Fibroblast of skin of back (primary cell): ENCODE results near the gene ETFBKMT. TPM values are rescaled to one million over a fixed set of nuclear protein-coding genes. Genes with fewer than 3 reads are reported as not detected.

Source experiments
- DNase-seq: peaks from one replicate; pipeline ENCODE4 v3.0.0-alpha.2; 2013
- polyA plus RNA-seq, 2 experiments: library from polyadenylated mRNA; unstranded; fragments of 120-200 nt; gene quantifications; one replicate each; pipeline ENCODE4 v1.2.1, GENCODE V29; 2013; ENCODE audit not compliant: insufficient read length in 2 of 2

The ETFBKMT gene, protein sequence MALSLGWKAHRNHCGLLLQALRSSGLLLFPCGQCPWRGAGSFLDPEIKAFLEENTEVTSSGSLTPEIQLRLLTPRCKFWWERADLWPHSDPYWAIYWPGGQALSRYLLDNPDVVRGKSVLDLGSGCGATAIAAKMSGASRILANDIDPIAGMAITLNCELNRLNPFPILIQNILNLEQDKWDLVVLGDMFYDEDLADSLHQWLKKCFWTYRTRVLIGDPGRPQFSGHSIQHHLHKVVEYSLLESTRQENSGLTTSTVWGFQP
- 1.1 TPM for polyA plus RNA-seq (2013, experiment 1 of 2; ENCODE audit: insufficient read length)
- polyA plus RNA-seq (2013, experiment 2 of 2; ENCODE audit: insufficient read length), result 1.00 TPM

DNA sequence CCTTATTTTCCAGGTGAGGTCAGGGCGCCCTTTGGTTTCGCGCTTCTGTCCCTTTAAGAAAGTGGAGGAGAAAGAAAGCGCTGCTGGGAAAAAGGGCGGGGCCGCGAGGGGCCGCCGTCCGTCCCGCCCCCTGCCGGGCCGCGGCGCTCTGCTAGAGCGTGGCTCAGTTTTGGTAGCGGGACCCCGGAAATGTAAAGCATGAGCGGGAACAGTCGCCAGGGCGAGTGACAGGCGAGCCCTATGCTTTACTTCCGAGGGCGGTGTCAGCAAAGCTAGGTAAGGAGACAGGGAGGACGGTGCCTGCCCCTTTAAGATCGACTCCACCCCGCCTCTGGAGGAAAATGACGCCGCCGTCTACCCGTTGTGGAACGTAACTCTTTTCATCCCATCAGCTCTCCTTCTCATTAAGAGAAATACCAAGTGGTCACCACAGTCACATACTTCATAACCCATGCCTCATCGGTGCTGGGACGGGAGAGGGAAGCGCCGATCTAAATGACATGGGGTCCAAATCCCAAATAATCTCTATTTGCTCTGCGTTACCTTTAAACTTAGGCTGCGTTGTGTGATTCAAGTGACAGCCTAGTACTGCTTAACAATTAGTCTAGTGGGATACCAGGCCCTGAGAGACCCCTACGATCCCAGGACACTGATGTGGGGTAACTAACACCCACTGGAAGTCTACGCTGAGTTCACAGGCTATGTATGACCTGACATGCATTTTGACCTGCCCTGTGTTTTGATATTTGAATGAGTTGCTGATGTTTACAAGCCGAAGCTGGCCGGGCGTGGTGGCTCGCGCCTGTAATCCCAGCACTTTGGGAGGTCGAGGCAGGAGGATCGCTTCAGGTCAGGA lies at the start of gene ETFBKMT:
Gene ETFBKMT (plus strand): TSS at position 602 of the 856 bp plus-strand sequence. CDS start 2,266 bp downstream, outside the sequence.
- peak; percentile 90 for DNase-seq

DNA sequence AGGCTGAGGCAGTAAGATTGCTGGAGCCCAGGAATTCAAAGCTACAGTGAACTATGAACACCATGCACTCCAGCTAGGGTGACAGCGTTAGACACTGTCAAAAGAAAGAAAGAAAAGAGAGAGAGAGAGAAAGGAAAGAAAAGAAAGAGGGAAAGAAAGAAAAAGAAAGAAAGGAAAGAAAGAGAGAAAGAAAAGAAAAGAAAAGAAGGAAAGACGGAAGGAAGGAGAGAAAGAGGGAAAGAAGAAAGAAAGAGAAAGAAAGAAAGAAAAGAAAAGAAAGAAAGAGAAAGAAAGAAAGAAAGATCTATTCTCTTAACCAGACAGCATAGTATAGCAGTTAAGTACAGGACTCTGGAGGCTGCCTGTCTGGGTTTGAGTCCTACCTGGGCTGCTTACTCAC lies 46.7 kb upstream of the ETFBKMT start:
- DNase-seq, result no peak

DNA sequence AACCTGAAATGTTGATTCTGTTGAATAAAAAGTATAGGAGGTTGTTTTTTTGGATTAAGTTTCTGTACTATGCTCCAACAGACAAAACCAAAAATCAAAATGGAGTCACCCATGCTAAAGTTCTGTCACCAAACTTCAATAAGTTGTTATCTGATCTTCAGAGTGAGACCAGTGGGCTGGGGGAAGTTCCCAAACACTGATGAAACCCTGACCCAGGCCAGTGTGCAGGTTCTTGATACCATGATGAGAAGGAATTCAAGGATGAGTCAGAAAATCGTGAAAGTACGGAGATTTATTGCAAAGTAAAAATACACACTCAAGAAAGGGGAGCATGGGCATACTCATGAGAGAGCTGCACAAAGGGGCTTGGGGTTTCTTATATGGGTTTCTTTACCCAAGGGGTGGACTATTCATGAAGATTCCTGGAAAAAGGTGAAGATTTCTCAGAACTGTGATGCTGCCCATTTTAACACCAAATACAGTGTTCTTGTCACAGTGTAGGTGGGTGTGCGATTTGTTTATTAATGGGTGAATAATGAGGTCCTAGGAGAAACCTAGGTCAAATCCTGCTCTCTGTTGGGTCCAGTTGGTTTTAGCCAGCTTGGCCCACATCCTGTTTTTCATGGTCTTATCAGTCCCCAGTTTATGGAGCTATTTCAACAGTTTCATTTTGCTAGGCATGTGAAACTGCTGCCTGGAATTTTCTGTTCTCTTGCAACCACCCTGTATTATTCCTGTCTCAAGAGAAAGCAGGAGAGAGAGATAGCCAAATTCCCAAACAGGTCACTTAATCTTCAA lies 41.1 kb upstream of the ETFBKMT start:
- no peak for DNase-seq

DNA sequence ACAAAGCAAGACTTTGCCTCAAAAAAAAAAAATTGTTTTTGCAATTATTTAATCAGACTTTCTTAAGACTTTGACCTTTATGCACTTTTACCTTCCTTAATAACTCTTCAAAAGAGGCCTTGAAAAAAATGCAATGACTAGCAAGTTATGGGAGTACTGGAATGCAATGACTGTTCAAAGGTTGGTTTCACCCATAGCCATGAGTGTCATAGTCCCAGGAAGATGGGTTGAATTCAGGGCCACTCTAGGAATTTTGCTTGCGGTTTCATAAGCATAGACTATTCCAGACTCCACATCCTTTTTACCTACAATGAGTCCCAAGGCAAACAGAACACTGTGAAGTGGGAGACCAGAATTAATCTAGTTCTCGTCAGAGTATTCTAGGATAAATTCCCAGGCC lies 39.2 kb upstream of the ETFBKMT start:
- peak; percentile 7 for DNase-seq

DNA sequence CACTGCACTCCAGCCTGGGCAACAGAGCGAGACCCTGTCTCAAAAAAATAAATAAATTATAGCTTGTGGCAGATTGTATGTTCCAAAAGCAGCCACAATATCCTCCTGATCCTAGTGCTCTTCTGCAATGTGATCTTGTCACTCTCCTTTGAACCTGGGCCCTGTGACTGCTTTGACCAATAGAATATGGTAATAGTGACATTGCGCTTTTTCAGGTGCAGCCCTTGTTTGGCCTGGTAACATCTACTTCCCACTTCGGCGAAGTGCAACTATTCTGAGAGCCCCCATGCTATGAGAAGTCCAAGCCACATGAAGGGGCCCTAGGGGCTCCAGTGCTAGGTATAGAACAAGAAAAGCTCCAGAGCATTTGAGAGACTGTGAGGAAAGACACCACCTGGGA lies 37.5 kb upstream of the ETFBKMT start:
- DNase-seq, result no peak

DNA sequence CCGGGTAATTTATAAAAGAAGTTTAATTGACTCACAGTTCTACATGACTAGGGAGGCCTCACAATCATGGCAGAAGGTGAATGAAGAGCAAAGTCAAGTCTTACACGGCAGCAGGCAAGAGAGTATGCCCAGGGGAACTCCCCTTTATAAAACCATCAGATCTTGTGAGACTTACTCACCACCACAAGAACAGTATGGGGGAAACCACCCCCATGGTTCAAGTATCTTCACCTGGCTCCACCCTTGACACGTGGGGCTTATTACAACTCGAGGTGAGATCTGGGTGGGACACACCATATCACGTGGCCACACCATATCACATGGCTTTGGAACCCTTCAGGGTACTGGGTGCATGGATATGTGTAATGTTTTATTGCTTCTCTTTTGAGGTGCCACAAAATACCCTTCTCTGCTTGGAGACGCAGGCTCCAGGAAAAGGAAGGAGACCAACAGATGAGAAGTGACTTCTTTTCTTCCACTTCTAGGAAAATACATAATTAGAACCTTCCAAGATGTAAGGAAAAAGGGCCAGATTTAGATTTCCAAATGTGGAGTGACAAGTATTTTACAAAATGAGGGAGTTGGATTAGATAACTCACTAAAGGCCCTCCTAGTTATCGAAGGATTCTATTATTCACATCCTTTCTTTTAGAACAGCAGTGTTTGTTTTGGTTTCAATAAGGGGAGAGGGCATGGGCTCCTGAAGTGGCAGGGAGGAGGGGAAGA lies 33.1 kb upstream of the ETFBKMT start:
- no peak for DNase-seq

DNA sequence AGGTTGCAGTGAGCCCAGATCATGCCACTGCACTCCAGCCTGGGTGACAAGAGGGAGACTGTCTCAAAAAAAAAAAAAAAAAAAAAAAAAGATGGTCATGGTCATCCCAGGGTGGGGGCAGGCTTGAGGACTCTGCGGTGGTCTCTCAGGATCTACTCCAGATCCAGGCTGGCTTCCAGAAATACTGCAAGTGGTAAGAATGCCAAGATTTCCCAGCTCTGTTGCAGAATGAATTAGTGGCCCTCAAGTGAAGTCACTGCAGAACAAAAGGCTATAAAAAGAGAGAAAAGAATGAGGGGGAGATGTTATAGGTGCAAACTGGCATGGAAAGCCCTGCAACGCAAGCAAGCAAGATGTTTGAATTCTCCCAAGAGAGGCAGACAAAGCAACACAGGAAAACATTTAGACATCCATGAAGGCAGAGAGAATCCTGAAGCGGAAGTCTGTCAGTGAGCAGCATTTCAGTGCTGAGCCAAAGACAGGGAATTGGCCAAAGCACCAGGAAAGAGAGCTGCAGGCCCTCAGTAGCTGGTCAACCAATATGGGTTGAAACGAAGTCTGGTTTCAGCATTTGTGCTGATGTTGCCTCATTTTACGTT lies 31.9 kb upstream of the ETFBKMT start:
- no peak for DNase-seq

DNA sequence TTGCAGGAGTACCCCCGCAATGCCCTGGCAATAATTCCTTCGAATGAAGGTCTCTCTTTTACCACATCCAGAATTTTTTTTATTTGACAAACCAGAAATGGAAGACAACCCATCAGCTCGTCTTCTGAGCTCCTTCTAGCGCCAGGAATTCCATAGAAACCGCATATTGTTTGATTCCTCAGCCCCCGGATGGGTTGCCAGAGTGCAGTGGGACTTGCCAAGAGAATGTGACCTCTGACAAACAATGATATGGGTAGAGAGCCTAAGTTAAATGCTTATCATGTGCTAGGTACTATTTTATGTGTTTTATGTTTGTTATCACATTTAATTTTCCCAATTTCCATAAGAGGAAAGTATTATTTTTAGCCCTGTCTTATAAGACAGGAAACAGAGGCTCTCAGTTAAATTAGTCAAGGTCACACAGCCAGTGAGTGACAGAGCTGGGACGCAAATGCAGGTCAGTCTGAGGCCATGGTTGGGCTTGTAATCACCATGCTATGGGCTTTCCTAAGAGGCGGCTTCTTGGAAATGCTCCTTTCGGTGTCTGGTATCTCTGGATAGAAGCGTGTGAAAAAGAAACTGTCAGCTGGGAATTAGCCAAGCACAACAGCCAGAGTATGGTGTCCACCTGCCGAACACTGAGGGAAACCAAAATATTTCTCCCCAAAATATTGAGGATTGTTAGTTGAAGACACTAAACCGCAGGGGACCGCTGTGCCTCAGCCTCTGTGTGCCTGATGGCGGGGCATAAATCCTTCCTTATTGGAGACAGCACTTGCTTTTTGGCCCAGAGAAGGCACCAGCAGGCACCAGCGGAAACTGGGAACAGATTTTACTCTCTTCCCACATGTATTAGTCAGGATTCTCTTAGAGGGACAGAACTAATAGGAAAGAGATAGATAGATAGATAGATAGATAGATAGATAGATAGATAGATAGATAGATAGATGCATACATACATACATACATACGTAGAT lies 29.4 kb upstream of the ETFBKMT start:
- DNase-seq, result peak; percentile 49

DNA sequence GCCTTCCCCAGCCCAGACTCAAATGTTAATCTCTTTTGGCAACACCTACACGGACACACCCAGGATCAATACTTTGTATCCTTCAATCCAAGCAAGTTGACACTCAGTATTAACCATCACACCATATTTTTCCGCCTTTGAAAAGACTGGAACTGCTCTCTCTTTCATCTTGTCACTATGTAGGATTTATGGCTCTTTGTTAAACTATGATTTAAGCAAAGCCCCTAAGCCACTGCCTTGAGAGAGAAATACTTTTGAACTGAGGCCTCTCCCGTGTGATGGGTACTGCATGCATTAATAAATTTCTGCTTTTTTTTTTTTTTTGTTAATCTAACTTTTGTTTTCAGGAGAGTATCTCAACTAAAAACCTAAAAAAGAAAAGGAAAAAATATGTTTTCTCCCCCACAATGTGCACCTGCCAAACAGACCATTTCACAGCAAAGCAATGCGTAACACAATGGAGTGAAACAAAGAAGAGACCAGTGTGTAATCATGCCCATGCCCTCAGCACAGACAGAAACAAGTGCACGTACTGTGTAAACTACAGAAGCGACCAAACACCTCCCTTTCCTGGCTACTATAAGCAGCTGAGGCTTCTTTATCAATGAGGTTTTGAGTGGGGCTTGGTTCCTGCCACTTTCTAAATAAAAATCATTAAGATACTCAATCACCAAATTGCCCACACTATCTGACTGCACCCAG lies 28.3 kb upstream of the ETFBKMT start:
- DNase-seq, result no peak

DNA sequence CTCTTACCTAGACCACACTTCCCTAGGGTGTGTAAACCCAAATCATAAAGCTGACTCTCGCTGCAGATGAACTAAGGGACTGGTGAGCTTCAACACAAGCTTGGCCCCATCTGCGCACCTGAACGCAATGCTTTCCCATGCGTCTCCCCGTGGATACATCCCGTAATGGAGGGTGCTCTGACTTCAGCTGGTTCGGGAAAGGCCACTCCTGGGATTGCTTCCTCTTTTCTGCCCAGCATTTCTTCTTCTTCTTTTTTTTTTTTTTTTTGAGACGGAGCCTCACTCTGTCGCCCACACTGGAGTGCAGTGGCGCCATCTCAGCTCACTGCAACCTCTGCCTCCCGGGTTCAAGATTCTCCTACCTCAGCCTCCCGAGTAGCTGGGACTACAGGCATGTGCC lies 27.7 kb upstream of the ETFBKMT start:
- DNase-seq, result no peak

DNA sequence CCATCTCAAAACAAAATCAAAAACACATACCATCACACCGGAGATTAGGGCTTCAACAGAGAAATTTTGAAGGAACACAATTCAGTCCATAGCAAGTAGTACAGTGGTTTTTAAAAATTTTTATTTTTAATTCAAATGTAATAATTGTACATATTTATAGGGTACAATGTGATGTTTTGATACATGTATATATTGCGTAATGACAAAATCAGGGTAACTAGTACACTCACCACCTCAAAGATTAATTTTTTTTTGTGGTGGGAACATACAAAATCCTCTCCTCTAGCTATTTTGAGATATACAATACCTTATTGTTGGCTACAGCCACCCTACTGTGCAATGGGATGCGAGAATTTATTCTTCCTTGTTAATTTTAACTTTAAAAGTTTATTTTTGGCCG lies 26.0 kb upstream of the ETFBKMT start:
- DNase-seq, result no peak

DNA sequence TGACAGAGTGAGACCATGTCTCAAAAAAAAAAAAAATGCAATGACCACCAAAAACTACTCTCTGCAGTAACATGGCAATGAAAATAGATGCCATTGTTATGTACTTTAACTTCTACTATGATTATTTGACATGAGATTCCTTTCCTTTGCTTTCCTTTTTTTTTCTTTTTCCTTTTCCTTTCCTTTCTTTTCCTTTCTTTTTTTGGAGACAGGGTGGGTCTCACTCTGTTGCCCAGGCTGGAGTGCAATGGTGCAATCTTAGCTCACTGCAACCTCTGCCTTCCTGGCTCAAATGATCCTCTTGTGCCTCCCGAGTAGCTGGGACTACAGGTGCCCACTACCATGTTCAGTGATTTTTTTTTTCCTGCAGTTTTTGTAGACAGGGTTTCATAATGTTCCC lies 24.9 kb upstream of the ETFBKMT start:
- no peak for DNase-seq

DNA sequence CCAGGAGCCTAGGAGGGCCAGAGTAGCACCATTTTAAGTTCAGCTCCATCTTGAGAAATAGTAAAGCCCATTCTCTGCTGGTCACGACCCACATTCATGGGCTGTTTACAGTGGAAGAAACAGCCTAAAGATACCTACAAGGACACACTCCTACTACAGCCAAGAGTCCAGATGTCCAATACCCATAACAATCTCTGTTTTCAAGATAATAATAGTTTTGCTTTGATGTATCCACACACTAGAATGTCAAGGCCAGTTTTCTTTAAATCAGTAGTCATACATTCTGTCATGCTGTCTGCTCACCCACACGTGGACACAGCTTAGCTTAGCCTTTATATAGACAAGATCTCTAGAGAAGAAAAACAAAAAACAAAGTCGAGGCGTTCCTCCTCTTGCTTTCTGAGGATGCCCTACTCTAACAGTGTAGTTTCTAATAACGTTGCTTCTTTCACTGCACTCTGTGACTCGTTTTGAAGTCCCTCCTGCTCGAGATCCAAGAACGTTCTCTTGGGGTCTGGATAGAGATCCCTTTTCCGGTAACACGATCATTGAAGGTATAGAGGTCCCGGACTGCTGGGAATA lies 17.9 kb upstream of the ETFBKMT start:
- DNase-seq, result no peak

DNA sequence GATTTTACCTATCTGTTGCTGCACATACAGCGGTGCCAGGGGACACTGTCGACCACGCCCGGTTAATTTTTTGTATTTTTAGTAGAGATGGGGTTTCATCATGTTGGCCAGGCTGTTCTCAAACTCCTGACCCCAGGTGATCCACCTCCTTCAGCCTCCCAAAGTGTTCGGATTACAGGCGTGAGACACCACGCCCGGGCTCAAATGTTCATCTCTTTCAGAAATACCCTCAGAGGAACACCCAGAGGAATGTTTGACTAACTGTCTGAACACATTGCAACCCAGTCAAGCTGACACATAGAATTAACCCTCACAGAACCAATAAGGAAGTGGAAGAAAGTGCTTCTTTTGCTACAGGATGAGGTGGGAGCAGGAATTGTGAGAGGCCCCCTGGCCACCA lies 15.0 kb upstream of the ETFBKMT start:
- no peak for DNase-seq

DNA sequence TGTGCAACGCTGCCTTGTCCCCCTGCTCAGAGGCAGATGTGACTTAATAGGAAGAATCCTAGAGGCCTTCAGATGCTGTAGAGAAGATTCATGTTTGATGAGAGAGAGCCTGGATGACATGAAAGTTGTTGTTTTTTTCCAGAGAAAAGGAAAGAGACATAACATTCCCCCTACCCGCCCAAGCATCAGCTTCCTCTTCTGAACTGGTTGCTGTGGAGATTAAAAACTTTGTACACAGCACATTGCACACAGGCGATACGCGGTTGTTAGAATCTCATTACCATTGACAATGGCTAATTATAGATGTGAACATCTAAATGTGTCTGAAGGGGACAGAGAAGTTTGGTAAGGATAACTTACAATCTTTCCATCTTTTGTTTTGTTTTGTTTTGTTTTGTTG lies 13.6 kb upstream of the ETFBKMT start:
- no peak for DNase-seq

DNA sequence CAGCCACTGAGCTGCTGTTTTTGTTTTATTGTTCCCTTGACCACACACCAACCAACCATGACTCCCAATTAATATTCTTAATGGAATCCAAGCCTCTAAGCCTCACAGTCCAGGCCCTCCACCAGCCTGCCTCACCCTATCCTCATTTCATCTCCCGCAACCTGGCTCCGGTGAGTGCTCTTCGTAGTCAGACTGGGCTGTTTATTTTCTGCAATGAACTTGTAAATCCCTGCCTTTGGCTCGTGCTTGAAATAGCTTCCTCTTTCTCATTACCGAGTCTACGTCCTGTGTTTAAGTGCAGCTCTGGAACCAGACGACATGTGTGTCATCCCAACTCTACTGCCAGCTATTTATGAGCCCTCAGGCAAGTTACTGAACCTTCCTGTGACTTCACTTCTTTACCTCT lies 12.4 kb upstream of the ETFBKMT start:
- no peak for DNase-seq

DNA sequence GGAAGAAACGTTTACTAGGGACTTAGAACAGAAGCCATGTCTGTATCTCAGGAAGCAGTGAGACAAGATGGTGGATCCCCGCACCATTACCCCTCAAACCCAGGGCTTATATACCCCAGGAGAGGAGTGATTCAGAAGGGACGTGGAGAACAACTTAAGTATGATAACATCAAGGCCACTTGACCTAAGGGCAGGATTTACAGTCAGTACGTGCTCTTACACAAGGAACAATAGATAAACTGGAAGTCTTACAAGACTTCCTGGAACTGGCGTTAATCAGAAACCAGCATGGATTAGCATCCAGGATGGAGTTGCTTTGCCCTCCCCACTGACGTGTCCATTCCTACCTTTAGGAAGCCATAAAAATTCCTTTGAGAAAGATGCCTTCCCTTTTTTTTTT lies 8.6 kb upstream of the ETFBKMT start:
- DNase-seq, result no peak

DNA sequence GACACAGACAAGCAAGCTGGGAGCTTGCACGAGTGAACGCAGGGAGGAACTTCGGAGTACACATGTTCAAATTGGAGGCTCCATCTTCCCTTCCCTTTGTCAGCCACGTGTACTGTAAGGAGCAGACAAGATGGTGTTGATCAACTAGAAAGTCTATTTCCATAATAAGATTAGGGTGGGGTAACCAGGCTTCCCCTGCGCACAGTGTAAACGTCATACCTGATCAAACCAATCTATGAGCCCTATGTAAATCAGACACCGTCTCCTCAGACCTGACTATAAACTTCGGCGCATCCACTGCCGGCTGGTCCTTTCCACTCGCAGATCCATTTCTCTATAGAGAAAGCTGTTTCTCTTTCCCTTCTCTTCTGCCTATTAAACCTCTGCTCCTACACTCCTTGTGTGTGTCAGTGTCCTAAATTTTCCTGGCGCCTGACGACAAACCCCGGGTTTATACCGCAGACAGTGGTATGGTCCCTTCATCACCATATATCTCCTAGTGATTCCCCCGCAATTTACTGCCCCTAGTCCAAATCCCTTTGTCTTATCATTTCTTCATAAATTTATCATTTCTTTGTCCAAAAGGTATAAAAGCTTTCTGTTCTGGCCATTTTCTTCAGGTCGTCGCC lies 7.5 kb upstream of the ETFBKMT start:
- no peak for DNase-seq

DNA sequence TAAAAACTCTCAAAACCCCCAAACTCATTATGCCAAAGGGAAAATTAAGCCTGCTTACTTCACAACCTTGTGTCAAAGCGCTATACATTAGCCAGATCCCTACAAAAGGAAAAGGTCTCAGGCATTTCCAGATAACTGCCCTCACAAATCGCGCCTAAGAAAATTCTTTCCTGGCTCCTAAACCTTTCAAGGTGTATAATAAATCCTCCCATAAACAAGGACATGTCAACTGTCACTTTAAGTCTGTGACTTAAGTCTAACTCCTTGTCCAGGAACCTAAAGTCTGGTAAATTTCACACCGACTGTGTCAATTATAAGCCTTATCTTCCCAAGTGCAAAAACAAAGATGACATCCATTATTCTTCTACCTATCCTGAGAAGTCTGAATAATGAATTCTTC lies 4.3 kb upstream of the ETFBKMT start:
- no peak for DNase-seq
